ENCODE measurements around the gene PRPS2. TPM values are rescaled to one million over a fixed set of nuclear protein-coding genes. Genes with fewer than 3 reads are reported as not detected.

The PRPS2 gene
- total RNA-seq, 6 experiments from 2014 or later = 22.2 to 36.9 (median 30.3) TPM

DNA sequence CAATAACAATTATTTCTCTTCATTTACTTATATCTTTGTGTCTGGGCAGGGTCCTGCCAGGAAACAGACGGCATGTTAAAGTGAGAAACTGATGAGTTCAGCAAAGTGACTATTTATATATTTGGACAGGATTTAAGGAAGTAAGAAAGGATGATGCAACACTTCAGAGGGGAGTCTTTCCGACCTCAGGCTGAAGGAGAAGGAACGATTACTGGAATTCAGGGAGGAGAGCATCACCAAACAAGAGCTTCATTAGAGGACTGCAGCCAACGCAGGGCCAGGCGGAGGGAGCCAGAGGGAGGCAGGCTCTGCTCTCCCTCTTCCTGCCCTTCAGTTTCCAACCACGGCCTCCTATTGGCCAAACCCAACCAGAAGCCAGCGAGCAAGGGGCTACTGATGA, 74.1 kb downstream of the PRPS2 start:
- Mint-ChIP-seq H3K4me1 (ENCODE audit: low read depth) (no peaks in the 10 kb centered on the region), H3K36me3 (ENCODE audit: low read depth) (no peaks in the 10 kb centered on the region), H3K27me3 (ENCODE audit: insufficient read depth) (peaks cover 5% of the 10 kb centered on the region), H3K9me3 (no peaks in the 10 kb centered on the region), H3K4me3 (no peak overlapping the region), H3K27ac (no peak overlapping the region)
- DNase-seq = no peak
- TF ChIP-seq CTCF (IDR thresholded peaks at IDR 0.05) = no peak

DNA sequence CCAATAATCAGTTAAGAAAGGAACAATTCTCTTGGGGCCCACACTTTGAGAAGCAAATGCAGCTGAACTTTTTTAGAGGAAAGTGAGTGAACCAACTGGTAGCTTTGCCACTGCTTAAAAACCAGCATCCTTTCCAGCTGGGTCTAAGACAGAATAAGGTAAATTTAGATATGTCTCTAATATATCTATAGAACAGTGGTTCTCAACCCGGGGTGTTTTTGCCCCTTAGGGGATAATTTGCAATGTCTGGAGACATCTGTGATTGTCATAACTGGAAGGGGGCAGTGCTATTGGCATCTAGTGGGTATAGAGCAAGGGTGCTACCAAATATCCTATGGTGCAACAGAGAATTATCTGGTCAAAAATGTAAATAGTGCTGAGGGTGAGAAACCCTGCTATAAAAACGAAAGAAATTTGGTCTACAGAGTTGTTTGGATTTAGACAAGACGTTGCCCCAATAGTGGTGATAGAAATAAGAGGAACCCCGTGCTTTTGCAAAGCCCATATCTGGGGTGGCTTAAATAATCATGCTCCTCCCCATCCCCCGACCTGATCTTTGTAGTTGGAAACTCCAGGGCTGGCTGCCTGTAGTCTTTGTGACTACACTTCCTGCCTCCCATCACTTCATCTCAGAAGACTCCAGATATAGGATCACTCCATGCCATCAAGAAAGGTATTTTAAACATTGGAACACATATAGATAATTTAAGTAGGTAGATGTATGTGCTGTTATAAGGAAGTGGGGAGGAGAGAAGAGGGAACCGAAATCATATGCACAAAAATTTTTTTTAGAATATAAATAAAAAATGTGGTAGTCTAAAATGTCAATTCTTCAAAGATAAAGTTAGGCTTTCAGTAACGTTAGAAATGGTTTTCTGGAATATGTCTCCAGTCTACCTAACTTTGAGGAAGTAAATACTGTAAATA, 75.5 kb downstream of the PRPS2 start, which contains the start of gene TLR7:
Gene TLR7, plus strand, starts transcription at position 622 of the 927 bp plus-strand sequence. CDS start 507 bp downstream, outside the sequence.
- no peak for TF ChIP-seq CTCF (IDR thresholded peaks at IDR 0.05)
- H3K4me1 Mint-ChIP-seq (ENCODE audit: low read depth) = no peaks in the 10 kb centered on the region
- no peak for DNase-seq
- H3K27me3 Mint-ChIP-seq (ENCODE audit: insufficient read depth) = peaks cover 5% of the 10 kb centered on the region
- H3K36me3 Mint-ChIP-seq (ENCODE audit: low read depth) = no peaks in the 10 kb centered on the region
- H3K9me3 Mint-ChIP-seq = no peaks in the 10 kb centered on the region
- no peak within 1 kb of the TSS for H3K4me3 Mint-ChIP-seq
- H3K27ac Mint-ChIP-seq = no peak within 1 kb of the TSS

GRCh38 chrX:12867685-12868084, 76.5 kb downstream of the PRPS2 start:
- Mint-ChIP-seq H3K4me3 (no peak overlapping the region), H3K27me3 (ENCODE audit: insufficient read depth) (peaks cover 6% of the 10 kb centered on the region), H3K36me3 (ENCODE audit: low read depth) (no peaks in the 10 kb centered on the region), H3K27ac (no peak overlapping the region), H3K4me1 (ENCODE audit: low read depth) (no peaks in the 10 kb centered on the region), H3K9me3 (no peaks in the 10 kb centered on the region)
- no peak for DNase-seq
- TF ChIP-seq CTCF (IDR thresholded peaks at IDR 0.05) = no peak

DNA sequence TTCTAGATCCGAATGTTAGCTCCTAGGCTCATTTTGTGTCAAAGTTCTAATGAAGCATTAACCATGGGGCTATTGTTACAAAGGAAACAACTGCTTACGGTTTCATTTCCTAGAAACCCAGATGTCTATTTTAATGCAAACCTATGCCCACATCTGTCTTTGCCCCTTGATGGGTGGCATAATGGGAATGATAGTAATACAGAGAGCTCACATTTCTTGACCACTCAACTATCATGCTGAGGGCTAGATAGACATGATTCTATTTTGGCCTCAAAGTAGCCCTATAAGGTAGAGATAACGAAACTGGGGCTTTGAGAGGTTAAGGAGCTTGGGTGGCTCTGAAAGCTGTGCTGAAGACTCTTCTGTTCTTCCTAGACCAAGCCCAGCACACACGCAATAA, 77.5 kb downstream of the PRPS2 start:
- no peak for DNase-seq
- TF ChIP-seq CTCF (IDR thresholded peaks at IDR 0.05) = no peak
- Mint-ChIP-seq H3K27me3 (ENCODE audit: insufficient read depth) (peaks cover 6% of the 10 kb centered on the region), H3K4me1 (ENCODE audit: low read depth) (no peaks in the 10 kb centered on the region), H3K4me3 (no peak overlapping the region), H3K36me3 (ENCODE audit: low read depth) (no peaks in the 10 kb centered on the region), H3K9me3 (no peaks in the 10 kb centered on the region), H3K27ac (no peak overlapping the region)

DNA sequence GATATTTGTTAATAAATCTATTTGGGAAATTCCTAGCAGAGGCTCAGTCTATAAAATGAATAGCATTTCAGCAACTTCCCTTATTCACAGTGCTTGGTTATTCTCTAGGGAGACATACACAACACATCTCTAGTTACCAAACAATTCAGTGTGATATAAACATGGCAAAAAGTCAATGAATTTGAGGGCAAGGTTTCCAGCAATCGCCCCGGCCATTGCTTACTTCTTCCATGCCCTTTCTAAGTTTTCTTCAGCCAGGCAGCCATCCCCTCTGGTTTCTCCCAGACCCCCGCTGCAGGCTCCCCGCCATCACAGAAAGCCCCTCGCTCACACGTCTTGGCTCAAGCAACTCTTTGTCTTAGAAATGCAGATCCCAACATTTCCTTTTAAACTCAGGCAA, 80.0 kb downstream of the PRPS2 start:
- Mint-ChIP-seq H3K4me1 (ENCODE audit: low read depth) (no peaks in the 10 kb centered on the region), H3K27me3 (ENCODE audit: insufficient read depth) (peaks cover 6% of the 10 kb centered on the region), H3K4me3 (no peak overlapping the region), H3K36me3 (ENCODE audit: low read depth) (no peaks in the 10 kb centered on the region), H3K9me3 (no peaks in the 10 kb centered on the region), H3K27ac (no peak overlapping the region)
- TF ChIP-seq CTCF (IDR thresholded peaks at IDR 0.05) = no peak
- no peak for DNase-seq

Measured in HFFc6 (cell line).